A549 (cell line): ENCODE results near the gene PHLDA1.

Experiments used
- CTCF ChIP-seq: fragments of >200 bp; sonication (Bioruptor Twin); formaldehyde crosslinking; IDR thresholded peaks from 3 replicates; pipeline ENCODE4 v1.5.1; 2016
- ESRRA ChIP-seq: fragments of 150-350 bp; IDR thresholded peaks from 2 replicates; pipeline ENCODE4 v1.6.1; 2014; ENCODE audit warnings: mild to moderate bottlenecking, low read length, borderline replicate concordance
- HMGXB4 ChIP-seq: fragments of 250-450 bp; sonication (Bioruptor Pico); IDR thresholded peaks from 2 replicates; pipeline ENCODE4 v1.5.0; 2021; ENCODE audit warnings: mild to moderate bottlenecking, moderate library complexity, borderline replicate concordance
- HOXA7 ChIP-seq: fragments of 250-450 bp; sonication (Bioruptor Pico); IDR thresholded peaks from 2 replicates; pipeline ENCODE4 v1.5.0; 2020; ENCODE audit warnings: mild to moderate bottlenecking, moderate library complexity
- MAFK ChIP-seq: fragments of 450-650 bp; IDR thresholded peaks from 2 replicates; pipeline ENCODE4 v1.6.1; 2014; ENCODE audit not compliant: partially characterized antibody
- PBX3 ChIP-seq: IDR thresholded peaks from 2 replicates; pipeline ENCODE4 v1.6.1; 2012
- POLR2A ChIP-seq: IDR thresholded peaks from 2 replicates; pipeline ENCODE4 v1.6.1; 2012; ENCODE audit warnings: mild to moderate bottlenecking, low read length
- RFX5 ChIP-seq: fragments of 450-650 bp; IDR thresholded peaks from 2 replicates; pipeline ENCODE4 v1.7.1; 2014; ENCODE audit warnings: antibody characterized with exemption, mild to moderate bottlenecking, moderate library complexity
- RNF2 ChIP-seq: fragments of 200-600 bp; sonication (generic); IDR thresholded peaks from 2 replicates; pipeline ENCODE4 v1.6.1; 2016; ENCODE audit warnings: low read depth, mild to moderate bottlenecking, antibody characterized with exemption, moderate library complexity, borderline replicate concordance
- SMC3 ChIP-seq: fragments of >200 bp; sonication (Bioruptor Twin); formaldehyde crosslinking; IDR thresholded peaks from 3 replicates; pipeline ENCODE4 v1.6.1; 2018; ENCODE audit warnings: inconsistent platforms
- SREBF2 ChIP-seq: fragments of 450-650 bp; IDR thresholded peaks from 2 replicates; pipeline ENCODE4 v1.6.1; 2014; ENCODE audit warnings: mild to moderate bottlenecking, moderate library complexity

GRCh38 chr12:76031081-76031413 lies 529 bp downstream of the PHLDA1 start:
- no peak for TF ChIP-seq RFX5
- no peak for TF ChIP-seq ESRRA
- no peak for TF ChIP-seq RNF2
- TF ChIP-seq SREBF2: no peak
- TF ChIP-seq SMC3: no peak
- TF ChIP-seq CTCF: no peak
- TF ChIP-seq HOXA7: no peak
- TF ChIP-seq HMGXB4 (CRISPR knock-in tag): no peak
- no peak for TF ChIP-seq PBX3
- TF ChIP-seq POLR2A: no peak
- TF ChIP-seq MAFK: no peak
